Measurements from ENCODE around the gene BPGM.
A peak's percentile ranks its signal among the peaks of the same experiment; 100 is the strongest.

Gene BPGM

GRCh38 chr7:134612197-134612596 is 34.5 kb upstream of the BPGM start:
- no peak overlapping the region for H3K4me3 ChIP-seq (ENCODE audit: low read depth, low read length, poor library complexity, severe bottlenecking)
- H3K79me2 ChIP-seq (ENCODE audit: insufficient read depth, low read length): no peaks in the 10 kb centered on the region
- no peaks in the 10 kb centered on the region for H3K27me3 ChIP-seq (ENCODE audit: insufficient read depth, low read length)
- H3K9me2 ChIP-seq (ENCODE audit: low read depth, low read length): no peaks in the 10 kb centered on the region
- no peaks in the 10 kb centered on the region for H4K20me1 ChIP-seq (ENCODE audit: insufficient read depth, low read length)
- no peak for TF ChIP-seq EZH2 (IDR thresholded peaks at IDR 0.05; ENCODE audit: borderline replicate concordance, low read length)
- TF ChIP-seq CTCF (IDR thresholded peaks at IDR 0.05; ENCODE audit: low read length): peak; percentile 19; the same call in 1 of the 2 replicates
- no peak overlapping the region for H3K4me2 ChIP-seq (ENCODE audit: low read length)
- H3K27ac ChIP-seq (ENCODE audit: low read depth, low read length, poor library complexity, severe bottlenecking): no peak overlapping the region
- H3K9me3 ChIP-seq (ENCODE audit: low read length): no peaks in the 10 kb centered on the region
- no peak overlapping the region for H2AFZ ChIP-seq (ENCODE audit: low read length)
- H3K9ac ChIP-seq (ENCODE audit: low read length): no peak overlapping the region
- H3K4me1 ChIP-seq (ENCODE audit: insufficient read depth, low read length, severe bottlenecking): no peaks in the 10 kb centered on the region
- no peaks in the 10 kb centered on the region for H3K36me3 ChIP-seq (ENCODE audit: insufficient read depth, low read length)
- H3F3A ChIP-seq (ENCODE audit: insufficient read depth, low read length): no peaks in the 10 kb centered on the region

- no peaks in the 10 kb centered on the region for H4K20me1 ChIP-seq (ENCODE audit: insufficient read depth, low read length)
- H3K36me3 ChIP-seq (ENCODE audit: insufficient read depth, low read length): no peaks in the 10 kb centered on the region
- TF ChIP-seq EZH2 (IDR thresholded peaks at IDR 0.05; ENCODE audit: borderline replicate concordance, low read length): no peak
- TF ChIP-seq CTCF (IDR thresholded peaks at IDR 0.05; ENCODE audit: low read length): no peak
- H3K9ac ChIP-seq (ENCODE audit: low read length): no peak overlapping the region
- no peaks in the 10 kb centered on the region for H3K4me1 ChIP-seq (ENCODE audit: insufficient read depth, low read length, severe bottlenecking)
- no peaks in the 10 kb centered on the region for H3F3A ChIP-seq (ENCODE audit: insufficient read depth, low read length)
- no peak overlapping the region for H3K4me2 ChIP-seq (ENCODE audit: low read length)
- no peaks in the 10 kb centered on the region for H3K9me2 ChIP-seq (ENCODE audit: low read depth, low read length)
- H3K79me2 ChIP-seq (ENCODE audit: insufficient read depth, low read length): no peaks in the 10 kb centered on the region
- H3K27me3 ChIP-seq (ENCODE audit: insufficient read depth, low read length): no peaks in the 10 kb centered on the region
- no peak overlapping the region for H2AFZ ChIP-seq (ENCODE audit: low read length)
- no peak overlapping the region for H3K4me3 ChIP-seq (ENCODE audit: low read depth, low read length, poor library complexity, severe bottlenecking)
- H3K9me3 ChIP-seq (ENCODE audit: low read length): no peaks in the 10 kb centered on the region
- H3K27ac ChIP-seq (ENCODE audit: low read depth, low read length, poor library complexity, severe bottlenecking): no peak overlapping the region
Measured at GRCh38 chr7:134613623-134614347, 32.9 kb upstream of the BPGM start.

- no peak overlapping the region for H2AFZ ChIP-seq (ENCODE audit: low read length)
- H3K4me1 ChIP-seq (ENCODE audit: insufficient read depth, low read length, severe bottlenecking): no peaks in the 10 kb centered on the region
- TF ChIP-seq EZH2 (IDR thresholded peaks at IDR 0.05; ENCODE audit: borderline replicate concordance, low read length) (no peak), CTCF (IDR thresholded peaks at IDR 0.05; ENCODE audit: low read length) (no peak)
- H3K9me3 ChIP-seq (ENCODE audit: low read length): no peaks in the 10 kb centered on the region
- no peaks in the 10 kb centered on the region for H3K9me2 ChIP-seq (ENCODE audit: low read depth, low read length)
- H3F3A ChIP-seq (ENCODE audit: insufficient read depth, low read length): no peaks in the 10 kb centered on the region
- H3K36me3 ChIP-seq (ENCODE audit: insufficient read depth, low read length): no peaks in the 10 kb centered on the region
- H3K27ac ChIP-seq (ENCODE audit: low read depth, low read length, poor library complexity, severe bottlenecking): no peak overlapping the region
- no peaks in the 10 kb centered on the region for H3K79me2 ChIP-seq (ENCODE audit: insufficient read depth, low read length)
- no peaks in the 10 kb centered on the region; the same call in 1 of the 2 replicates for H3K27me3 ChIP-seq (ENCODE audit: insufficient read depth, low read length)
- H3K4me2 ChIP-seq (ENCODE audit: low read length): no peak overlapping the region
- H3K9ac ChIP-seq (ENCODE audit: low read length): no peak overlapping the region
- no peak overlapping the region for H3K4me3 ChIP-seq (ENCODE audit: low read depth, low read length, poor library complexity, severe bottlenecking)
- H4K20me1 ChIP-seq (ENCODE audit: insufficient read depth, low read length): no peaks in the 10 kb centered on the region
Measured at GRCh38 chr7:134616611-134617010, 30.0 kb upstream of the BPGM start.
